Neutrophil (primary cell): ENCODE data around the gene ALOXE3.

Experiments used
- H3K27ac ChIP-seq: fragments of 200-600 bp; sonication (generic); 2 replicates; pipeline ENCODE4 v1.5.1; 2016; ENCODE audit warnings: mild to moderate bottlenecking, moderate library complexity
- H3K27me3 ChIP-seq: fragments of 200-600 bp; sonication (generic); 2 replicates; pipeline ENCODE4 v1.6.0; 2016; ENCODE audit warnings: mild to moderate bottlenecking
- H3K36me3 ChIP-seq: fragments of 200-600 bp; sonication (generic); 2 replicates; pipeline ENCODE4 v1.5.1; 2017
- H3K4me1 ChIP-seq, 2 experiments: fragments of 200-600 bp in 1 of 2; sonication (generic) in 1 of 2; 1 replicate in 1 of 2; 2 replicates in 1 of 2; pipeline versions ENCODE4 v1.5.1 to v1.6.1; 2013 to 2016; ENCODE audit warnings: low read depth in 1 of 2, low read length in 1 of 2, mild to moderate bottlenecking in 1 of 2, moderate library complexity in 1 of 2; ENCODE audit not compliant: control insufficient read depth in 1 of 2, insufficient read depth in 1 of 2
- H3K4me3 ChIP-seq, 2 experiments: fragments of 200-600 bp in 1 of 2; sonication (generic) in 1 of 2; 1 replicate in 1 of 2; 2 replicates in 1 of 2; pipeline ENCODE4 v1.5.1; 2013 to 2016; ENCODE audit warnings: low read depth in 1 of 2, low read length in 1 of 2, mild to moderate bottlenecking in 1 of 2, moderate library complexity in 1 of 2
- H3K9me3 ChIP-seq: fragments of 200-600 bp; sonication (generic); 2 replicates; pipeline ENCODE4 v1.5.1; 2016
- TF ChIP-seq, protein P1 (sequence below): fragments of 200-600 bp; sonication (generic); IDR thresholded peaks from 2 replicates; pipeline ENCODE4 v1.5.1; 2016; ENCODE audit warnings: antibody characterized with exemption

The ALOXE3 gene

DNA sequence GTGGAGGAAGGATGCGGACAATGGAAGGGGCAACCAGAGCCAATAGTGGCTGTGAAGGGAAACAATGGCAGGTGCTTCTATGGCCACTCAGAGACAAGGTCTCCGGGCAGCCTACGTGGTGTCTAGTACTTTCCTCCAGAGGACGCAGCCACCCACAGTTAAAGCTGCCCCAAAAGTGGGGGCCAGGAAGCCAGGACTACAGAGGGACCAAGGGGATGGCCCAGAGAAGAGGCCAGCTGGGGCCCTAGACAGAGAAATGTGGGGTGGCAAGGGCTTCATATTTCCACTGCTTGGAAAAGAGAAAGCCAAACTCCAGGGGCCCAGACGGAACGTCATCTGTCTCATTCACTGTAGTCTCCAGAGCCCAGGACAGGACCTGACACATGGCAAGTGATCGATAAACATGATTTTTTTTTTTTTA, 34.7 kb upstream of the ALOXE3 start:
- Histone ChIP-seq H3K27ac (peak overlapping the region; percentile 90), H3K4me1 (peaks cover 62 to 66% of the 10 kb centered on the region in 2 experiments), H3K9me3 (no peaks in the 10 kb centered on the region), H3K27me3 (peaks cover 15% of the 10 kb centered on the region), H3K4me3 (peak overlapping the region in 1 of 2 experiments; percentile 95), H3K36me3 (peaks cover 9% of the 10 kb centered on the region)
- TF ChIP-seq, protein P1, sequence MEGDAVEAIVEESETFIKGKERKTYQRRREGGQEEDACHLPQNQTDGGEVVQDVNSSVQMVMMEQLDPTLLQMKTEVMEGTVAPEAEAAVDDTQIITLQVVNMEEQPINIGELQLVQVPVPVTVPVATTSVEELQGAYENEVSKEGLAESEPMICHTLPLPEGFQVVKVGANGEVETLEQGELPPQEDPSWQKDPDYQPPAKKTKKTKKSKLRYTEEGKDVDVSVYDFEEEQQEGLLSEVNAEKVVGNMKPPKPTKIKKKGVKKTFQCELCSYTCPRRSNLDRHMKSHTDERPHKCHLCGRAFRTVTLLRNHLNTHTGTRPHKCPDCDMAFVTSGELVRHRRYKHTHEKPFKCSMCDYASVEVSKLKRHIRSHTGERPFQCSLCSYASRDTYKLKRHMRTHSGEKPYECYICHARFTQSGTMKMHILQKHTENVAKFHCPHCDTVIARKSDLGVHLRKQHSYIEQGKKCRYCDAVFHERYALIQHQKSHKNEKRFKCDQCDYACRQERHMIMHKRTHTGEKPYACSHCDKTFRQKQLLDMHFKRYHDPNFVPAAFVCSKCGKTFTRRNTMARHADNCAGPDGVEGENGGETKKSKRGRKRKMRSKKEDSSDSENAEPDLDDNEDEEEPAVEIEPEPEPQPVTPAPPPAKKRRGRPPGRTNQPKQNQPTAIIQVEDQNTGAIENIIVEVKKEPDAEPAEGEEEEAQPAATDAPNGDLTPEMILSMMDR: no peak

DNA sequence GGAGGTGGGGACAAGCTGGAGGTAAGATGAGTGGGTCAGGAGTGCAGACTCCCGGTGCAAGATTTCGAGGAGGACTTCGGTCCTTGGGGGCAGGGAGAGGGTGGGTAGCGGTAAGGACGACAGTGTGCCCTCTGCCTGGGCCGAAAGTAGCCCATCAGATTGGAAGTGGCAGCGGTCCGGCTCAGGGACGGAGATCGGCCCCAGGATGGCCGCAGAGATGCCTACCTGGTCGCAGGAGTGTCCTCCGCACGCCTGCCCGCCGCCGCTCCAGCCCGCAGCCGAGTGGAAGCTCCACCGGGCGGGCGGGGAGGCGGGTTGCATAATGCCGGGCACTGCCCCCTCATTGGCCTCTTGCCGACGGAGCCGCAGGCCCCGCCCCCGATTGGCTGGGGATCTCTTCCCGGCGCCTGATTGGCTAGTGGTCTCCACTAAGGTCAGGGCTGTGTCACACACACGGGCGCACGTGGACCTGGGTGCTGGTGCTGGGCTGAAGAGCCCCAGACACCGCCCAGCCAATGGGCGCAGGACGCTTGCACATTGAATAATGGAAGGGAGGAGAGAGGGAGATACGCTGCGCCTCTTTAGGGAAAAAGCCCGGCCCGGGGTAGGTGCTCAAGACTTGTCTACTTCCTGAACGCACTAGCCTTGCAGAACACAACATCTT, 33.9 kb upstream of the ALOXE3 start, which contains the start of gene PER1:
TSS of gene PER1 (minus strand) at position 293 of the 664 bp plus-strand sequence. CDS start 1,698 bp downstream, outside the sequence.
- Histone ChIP-seq H3K27ac (peak within 1 kb of the TSS; percentile 90), H3K4me3 (peak within 1 kb of the TSS; percentile 69 to 95), H3K36me3 (peaks cover 13% of the 10 kb centered on the region), H3K4me1 (peaks cover 61 to 65% of the 10 kb centered on the region in 2 experiments), H3K9me3 (no peaks in the 10 kb centered on the region), H3K27me3 (peaks cover 15% of the 10 kb centered on the region)
- TF ChIP-seq, protein P1: no peak

DNA sequence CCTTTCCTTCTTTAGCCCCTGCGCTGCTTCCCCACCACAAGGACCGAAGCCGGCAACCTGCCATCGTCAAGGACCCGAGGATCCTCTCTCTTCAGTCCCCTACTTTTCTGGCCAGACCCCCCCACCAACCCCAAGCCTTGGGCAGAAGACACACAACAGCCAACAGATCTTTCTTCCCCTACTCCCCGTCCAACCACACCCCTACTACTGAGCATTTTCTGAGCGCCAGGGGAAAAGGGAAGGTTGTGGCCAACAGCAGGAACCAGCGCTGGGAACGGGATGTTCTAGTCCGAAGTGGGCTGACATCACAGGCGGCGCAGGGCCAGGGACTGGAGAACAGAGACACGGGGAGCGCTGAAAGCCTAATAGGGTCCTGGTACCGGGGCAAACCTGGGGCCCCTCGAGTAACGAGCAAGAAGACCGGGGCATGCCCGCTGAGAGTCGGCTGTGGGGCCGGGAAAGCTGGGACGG, 33.4 kb upstream of the ALOXE3 start:
- Histone ChIP-seq H3K9me3 (no peaks in the 10 kb centered on the region), H3K27me3 (peaks cover 15% of the 10 kb centered on the region), H3K4me1 (peaks cover 56 to 60% of the 10 kb centered on the region in 2 experiments), H3K36me3 (peaks cover 15% of the 10 kb centered on the region), H3K4me3 (peak overlapping the region; percentile 69 to 95), H3K27ac (peak overlapping the region; percentile 84)
- TF ChIP-seq, protein P1: no peak

DNA sequence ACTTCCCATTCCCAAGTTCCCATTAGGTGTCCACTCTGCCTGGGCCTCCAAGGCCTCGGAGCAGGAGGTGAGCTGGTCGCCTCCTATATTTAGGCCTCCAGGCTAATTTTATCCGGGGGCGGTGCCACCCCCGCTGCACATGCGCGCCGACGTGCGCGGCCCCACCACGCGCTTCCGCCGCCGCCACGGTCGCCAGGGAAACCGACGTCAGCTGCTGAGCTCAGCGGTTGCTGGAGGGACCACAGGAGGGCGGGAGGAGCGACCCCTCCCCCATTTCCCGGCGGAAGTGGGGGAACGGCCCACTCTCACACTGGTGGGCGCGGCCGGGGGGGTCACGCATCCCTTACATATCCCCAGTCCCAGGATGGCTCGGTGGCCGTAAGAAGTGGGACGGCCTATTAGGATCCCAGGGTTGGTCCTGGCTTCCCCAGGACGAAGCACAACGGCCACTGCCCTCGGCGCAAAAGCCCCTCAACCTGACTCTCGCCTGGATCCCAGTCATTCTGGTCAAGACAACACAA, 32.9 kb upstream of the ALOXE3 start:
- Histone ChIP-seq H3K36me3 (peaks cover 15% of the 10 kb centered on the region), H3K9me3 (no peaks in the 10 kb centered on the region), H3K4me3 (peak overlapping the region; percentile 69 to 95), H3K4me1 (peaks cover 55 to 59% of the 10 kb centered on the region in 2 experiments), H3K27me3 (peaks cover 15% of the 10 kb centered on the region), H3K27ac (peak overlapping the region; percentile 84)
- TF ChIP-seq, protein P1: peak; percentile 49

DNA sequence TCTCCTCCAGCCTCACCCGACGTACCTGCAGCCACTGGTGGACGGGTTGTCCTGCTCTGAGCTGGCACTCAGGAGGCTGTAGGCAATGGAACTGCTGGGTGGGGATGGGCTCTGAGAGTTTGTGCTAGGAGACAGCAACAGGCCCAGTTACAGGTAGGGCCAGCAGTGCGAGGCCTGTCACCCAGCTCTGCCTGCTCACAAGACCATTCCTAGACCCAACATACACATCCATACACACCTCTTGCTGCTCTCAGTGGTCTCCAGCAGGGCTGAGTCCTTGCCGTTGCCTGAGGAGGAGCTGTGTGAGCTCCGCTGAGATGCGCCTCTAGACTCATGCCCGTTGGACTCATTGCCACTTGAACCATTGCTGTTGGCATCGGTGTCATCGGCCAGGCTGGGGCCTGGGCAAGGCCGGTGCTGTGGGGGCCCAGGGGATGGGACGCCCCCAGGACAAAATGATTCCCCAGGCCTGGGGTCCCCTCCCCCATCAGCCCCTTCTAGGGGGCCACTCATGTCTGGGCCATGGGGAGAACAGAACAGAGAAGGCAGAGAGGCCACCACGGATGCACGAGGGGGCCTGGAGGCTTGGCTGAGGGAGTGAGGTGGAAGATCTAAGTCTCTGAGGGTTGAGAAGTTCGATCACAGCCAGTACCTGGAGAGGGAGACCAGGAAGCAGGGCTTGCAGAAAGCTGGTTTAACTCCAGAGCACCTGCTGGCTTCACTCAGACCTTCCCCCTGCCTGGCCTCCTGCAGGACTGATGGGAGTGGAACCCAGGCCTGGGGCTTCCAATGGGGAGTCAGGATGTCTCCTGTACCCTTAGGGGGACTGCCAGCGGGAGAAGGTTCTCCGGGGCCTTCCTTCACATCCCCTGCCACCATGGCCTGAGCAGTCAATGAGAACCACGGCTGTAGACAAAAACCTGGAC, 32.1 kb upstream of the ALOXE3 start:
- Histone ChIP-seq H3K27me3 (peaks cover 15% of the 10 kb centered on the region), H3K27ac (peak overlapping the region; percentile 84), H3K4me1 (peaks cover 48 to 51% of the 10 kb centered on the region in 2 experiments), H3K9me3 (no peaks in the 10 kb centered on the region), H3K4me3 (peak overlapping the region; percentile 69 to 95), H3K36me3 (peaks cover 15% of the 10 kb centered on the region)
- TF ChIP-seq, protein P1: no peak
